Stomach (tissue), 9 donors: ENCODE results near the gene SIK2. TPM values are rescaled to one million over a fixed set of nuclear protein-coding genes. Genes with fewer than 3 reads are reported as not detected.

ENCODE experiments used
- DNase-seq, 2 donors: peaks; one replicate each; pipeline versions ENCODE4 v3.0.0 to v3.0.0-alpha.2; 2013 to 2019
- H3K27ac ChIP-seq, 5 donors: fragments of 200-600 bp in 4 of 5; sonication (generic) in 4 of 5; one replicate each; pipeline ENCODE4 v1.5.1; 2013 to 2019; ENCODE audit warnings: mild to moderate bottlenecking in 1 of 5, moderate library complexity in 1 of 5
- H3K27me3 ChIP-seq, 3 donors: fragments of 200-600 bp; sonication (generic); one replicate each; pipeline ENCODE4 v1.5.1; 2017 to 2019; ENCODE audit warnings: mixed run types in 1 of 3
- H3K36me3 ChIP-seq, 4 donors: fragments of 200-600 bp; sonication (generic); 1 replicate in 3 of 4; 2 replicates in 1 of 4; pipeline ENCODE4 v1.5.1; 2016 to 2019
- H3K4me1 ChIP-seq, 4 donors: fragments of 200-600 bp; sonication (generic); one replicate each; pipeline ENCODE4 v1.5.1; 2016 to 2019
- H3K4me3 ChIP-seq, 4 donors: fragments of 200-600 bp; sonication (generic) in 3 of 4; one replicate each; pipeline ENCODE4 v1.5.1; 2016 to 2019; ENCODE audit warnings: mild to moderate bottlenecking in 1 of 4
- H3K9me3 ChIP-seq, 4 donors: fragments of 200-600 bp; sonication (generic); one replicate each; pipeline ENCODE4 v1.5.1; 2016 to 2019
- CTCF ChIP-seq, 7 experiments: fragments of 450-650 bp in 4 of 7; fragments of 200-600 bp in 3 of 7; sonication (generic) in 3 of 7; IDR thresholded peaks; one replicate each; pipeline ENCODE4 v1.5.1; 2016 to 2019; ENCODE audit warnings: antibody characterized with exemption in 7 of 7, control low read depth in 2 of 7, mild to moderate bottlenecking in 1 of 7
- EP300 ChIP-seq: sonication (generic); formaldehyde crosslinking; IDR thresholded peaks from one replicate; pipeline ENCODE4 v1.6.1; 2017; ENCODE audit warnings: antibody characterized with exemption
- POLR2A ChIP-seq, 4 donors: fragments of 450-650 bp; IDR thresholded peaks; one replicate each; pipeline ENCODE4 v1.6.1; 2016; ENCODE audit warnings: antibody characterized with exemption in 4 of 4, control low read depth in 2 of 4, mild to moderate bottlenecking in 1 of 4, moderate library complexity in 1 of 4
- POLR2AphosphoS5 ChIP-seq, 3 donors: sonication (generic); formaldehyde crosslinking; IDR thresholded peaks; one replicate each; pipeline ENCODE4 v1.6.1; 2016; ENCODE audit warnings: antibody characterized with exemption in 3 of 3
- WGBS, 5 donors: extraction: QIAGEN DNeasy Blood & Tissue Kit in 3 of 5; methylation state at CpG; one replicate each; pipeline versions ENCODE4 v1.1.5 to v1.1.7; 2013 to 2018; 5-methylcytosine and 5-hydroxymethylcytosine counted together
- intact Hi-C: fragments of 100-400 bp; cut with DNase I; formaldehyde crosslinking; loops from one replicate; pipeline ENCODE4 v1.15.1; 2023; ENCODE audit warnings: low total_unique reads
- polyA plus RNA-seq, 3 donors: library from polyadenylated mRNA; stranded (reverse); fragments of 200-250 nt; gene quantifications; one replicate each; pipeline ENCODE4 v1.2.3, GENCODE V29; 2013
- total RNA-seq, 5 donors: library from RNA; depleted of rRNA; stranded (reverse); fragments of >200 nt; gene quantifications; one replicate each; pipeline versions ENCODE4 v1.1.0 to v1.2.3, GENCODE V29; 2014 to 2016
- donor health status: healthy with polysubstance abuse.
- donor health status: Bipolar disorder and iron deficiency.
- donor health status: healthy.

SIK2 gene
- total and polyA plus RNA-seq, 8 donors: 5.5 to 86.9 (median 18.4) TPM

GRCh38 chr11:111602865-111603610, 789 bp downstream of the SIK2 start:
- H3K4me1 ChIP-seq: peaks cover 5 to 60% (median 34%) of the 10 kb centered on the region in 4 donors
- H3K27ac ChIP-seq: peak overlapping the region; percentile 91 to 99 (median 96)
- no peak for TF ChIP-seq CTCF (IDR thresholded peaks at IDR 0.05)
- TF ChIP-seq EP300: no peak
- no peak for TF ChIP-seq POLR2A (IDR thresholded peaks at IDR 0.05)
- TF ChIP-seq POLR2AphosphoS5 (IDR thresholded peaks at IDR 0.05): no peak
- no peaks in the 10 kb centered on the region for H3K9me3 ChIP-seq
- peak overlapping the region; percentile 58 to 71 (median 68) for H3K4me3 ChIP-seq
- intact Hi-C loops: no loop called here
- no peaks in the 10 kb centered on the region for H3K36me3 ChIP-seq
- WGBS, 5 donors: 1 to 2% (median 1%) methylated on average over 6 to 44 of the region's 44 CpGs
- peak; percentile 43 to 79 for DNase-seq
- no peaks in the 10 kb centered on the region for H3K27me3 ChIP-seq

GRCh38 chr11:111603611-111604130, 1.4 kb downstream of the SIK2 start:
- Histone ChIP-seq H3K27ac (peak overlapping the region; percentile 91 to 99 (median 96)), H3K4me3 (peak overlapping the region; percentile 58 to 71 (median 68)), H3K36me3 (no peaks in the 10 kb centered on the region), H3K27me3 (no peaks in the 10 kb centered on the region), H3K4me1 (peaks cover 5 to 66% (median 33%) of the 10 kb centered on the region in 4 donors), H3K9me3 (no peaks in the 10 kb centered on the region)
- TF ChIP-seq POLR2A (IDR thresholded peaks at IDR 0.05) (no peak), EP300 (no peak), POLR2AphosphoS5 (IDR thresholded peaks at IDR 0.05) (no peak), CTCF (IDR thresholded peaks at IDR 0.05) (no peak)
- intact Hi-C loops: no loop called here
- DNase-seq: no peak
- 4 to 11% (median 6%) methylated on average over 7 of the region's 7 CpGs for WGBS, 5 donors

- DNase-seq: peak in 1 of 2 donors; percentile 76
- H3K36me3 ChIP-seq: no peaks in the 10 kb centered on the region
- H3K9me3 ChIP-seq: no peaks in the 10 kb centered on the region
- peak overlapping the region; percentile 9 to 71 (median 68) for H3K4me3 ChIP-seq
- no peak for TF ChIP-seq EP300
- TF ChIP-seq CTCF (IDR thresholded peaks at IDR 0.05): peak in 4 of 7 experiments; percentile 54 to 73 (median 64)
- TF ChIP-seq POLR2A (IDR thresholded peaks at IDR 0.05): no peak
- peak in 2 of 3 donors; percentile 18 to 22 for TF ChIP-seq POLR2AphosphoS5 (IDR thresholded peaks at IDR 0.05)
- no peaks in the 10 kb centered on the region for H3K27me3 ChIP-seq
- H3K4me1 ChIP-seq: peaks cover 5 to 67% (median 33%) of the 10 kb centered on the region in 4 donors
- 17 to 28% (median 23%) methylated on average over 9 of the region's 9 CpGs for WGBS, 5 donors
- peak overlapping the region; percentile 20 to 96 (median 91) for H3K27ac ChIP-seq
- intact Hi-C loops: no loop called here
Observed at GRCh38 chr11:111604392-111605009, 2.3 kb downstream of the SIK2 start.

GRCh38 chr11:111605681-111606080, 3.4 kb downstream of the SIK2 start:
- DNase-seq: no peak
- peak overlapping the region in 2 of 4 donors; percentile 3 to 66 for H3K4me3 ChIP-seq
- intact Hi-C loops: no loop called here
- peaks cover 5 to 67% (median 33%) of the 10 kb centered on the region in 4 donors for H3K4me1 ChIP-seq
- no peak for TF ChIP-seq POLR2AphosphoS5 (IDR thresholded peaks at IDR 0.05)
- TF ChIP-seq POLR2A (IDR thresholded peaks at IDR 0.05): no peak
- TF ChIP-seq EP300: no peak
- no peak for TF ChIP-seq CTCF (IDR thresholded peaks at IDR 0.05)
- H3K36me3 ChIP-seq: no peaks in the 10 kb centered on the region
- no peaks in the 10 kb centered on the region for H3K27me3 ChIP-seq
- WGBS, 5 donors: 25 to 42% (median 31%) methylated on average over 4 of the region's 4 CpGs
- H3K27ac ChIP-seq: peak overlapping the region in 2 of 5 donors; percentile 35 to 96
- no peaks in the 10 kb centered on the region for H3K9me3 ChIP-seq
